ENCODE data around the gene DIS3L2. TPM values are rescaled to one million over a fixed set of nuclear protein-coding genes. Genes with fewer than 3 reads are reported as not detected.
A peak's percentile ranks its signal among the peaks of the same experiment; 100 is the strongest.

DIS3L2 gene
- total and polyA plus RNA-seq, 5 donors from 2014 or later = 10.9 to 76.9 (median 21.0) TPM

GRCh38 chr2:231975001-231975400 is 13.5 kb downstream of the DIS3L2 start:
- no peak for DNase-seq
- no peaks in the 10 kb centered on the region for H3K4me1 ChIP-seq (ENCODE audit: control insufficient read depth, insufficient read depth, low read length, poor library complexity, severe bottlenecking)
- Mint-ChIP-seq H3K27me3 (no peaks in the 10 kb centered on the region), H3K36me3 (peaks cover 9% of the 10 kb centered on the region), H3K4me3 (no peak overlapping the region), H3K9me3 (peaks cover 0 to 1% (median 0%) of the 10 kb centered on the region in 7 donors), H3K27ac (peak overlapping the region in 1 of 3 donors; percentile 56), H3K4me1 (peaks cover 7 to 17% (median 13%) of the 10 kb centered on the region in 4 donors)
- H3K36me3 ChIP-seq (ENCODE audit: control insufficient read depth, insufficient read depth, low read length) = peaks cover 7% of the 10 kb centered on the region
- no peak overlapping the region for H3K4me3 ChIP-seq (ENCODE audit: low read depth, low read length)
- H3K9me3 ChIP-seq (ENCODE audit: control insufficient read depth in 2 of 2, low read length in 2 of 2) = no peaks in the 10 kb centered on the region
- no peak overlapping the region for H3K27ac ChIP-seq (ENCODE audit: insufficient read depth, low read length, poor library complexity, severe bottlenecking)
- H3K27me3 ChIP-seq (ENCODE audit: control insufficient read depth, insufficient read depth, low read length) = no peaks in the 10 kb centered on the region
- ATAC-seq (ENCODE audit: low read depth in 2 of 2) = no peak

DNA sequence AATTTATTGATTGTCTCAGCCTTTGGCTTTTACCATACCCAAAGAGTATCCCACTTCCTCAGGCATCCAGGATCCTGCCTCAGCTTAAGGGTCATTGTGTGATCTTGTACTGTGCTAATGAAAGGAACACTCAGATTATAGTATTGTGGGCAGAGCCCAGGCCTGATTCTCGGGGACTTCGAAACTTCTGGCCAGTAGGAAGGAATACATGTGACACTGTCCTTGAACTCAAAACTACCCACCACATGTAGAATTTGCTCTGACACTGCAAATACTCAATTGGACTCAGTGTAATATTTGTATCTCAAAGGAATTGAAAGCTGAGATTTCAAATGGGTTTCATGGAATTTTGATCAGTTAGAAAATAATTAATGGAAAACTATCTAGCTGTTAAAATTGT is 15.9 kb downstream of the DIS3L2 start:
- no peak overlapping the region for H3K4me3 Mint-ChIP-seq
- peaks cover 9% of the 10 kb centered on the region for H3K36me3 Mint-ChIP-seq
- Histone ChIP-seq H3K4me1 (ENCODE audit: control insufficient read depth, insufficient read depth, low read length, poor library complexity, severe bottlenecking) (no peaks in the 10 kb centered on the region), H3K27me3 (ENCODE audit: control insufficient read depth, insufficient read depth, low read length) (no peaks in the 10 kb centered on the region), H3K4me3 (ENCODE audit: low read depth, low read length) (no peak overlapping the region), H3K9me3 (ENCODE audit: control insufficient read depth in 2 of 2, low read length in 2 of 2) (no peaks in the 10 kb centered on the region), H3K36me3 (ENCODE audit: control insufficient read depth, insufficient read depth, low read length) (peaks cover 7% of the 10 kb centered on the region), H3K27ac (ENCODE audit: insufficient read depth, low read length, poor library complexity, severe bottlenecking) (no peak overlapping the region)
- H3K27ac Mint-ChIP-seq = peak overlapping the region in 1 of 3 donors; percentile 6
- H3K9me3 Mint-ChIP-seq = peaks cover 0 to 1% (median 0%) of the 10 kb centered on the region in 7 donors
- peaks cover 13 to 21% (median 19%) of the 10 kb centered on the region in 4 donors for H3K4me1 Mint-ChIP-seq
- no peak for DNase-seq
- no peaks in the 10 kb centered on the region for H3K27me3 Mint-ChIP-seq
- ATAC-seq (ENCODE audit: low read depth in 2 of 2) = no peak

DNA sequence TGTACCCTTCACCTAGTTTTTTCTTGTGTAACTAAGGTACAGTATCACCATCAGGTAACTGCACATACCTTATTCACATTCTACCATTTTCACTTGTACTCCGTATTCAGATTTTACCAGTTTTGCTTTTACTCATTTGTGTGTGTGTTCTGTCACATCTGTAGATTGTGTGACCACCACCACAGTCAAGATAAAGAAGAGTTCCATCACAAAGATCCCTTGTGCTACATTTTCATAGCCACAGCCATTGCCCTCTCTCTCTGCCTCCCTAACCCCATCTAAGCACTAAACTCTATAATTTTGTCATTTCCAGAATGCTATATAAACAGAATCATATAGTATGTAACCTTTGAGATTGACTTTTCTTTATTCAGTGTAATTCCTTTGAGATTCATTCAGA is 23.5 kb downstream of the DIS3L2 start:
- Histone ChIP-seq H3K27ac (ENCODE audit: insufficient read depth, low read length, poor library complexity, severe bottlenecking) (no peak overlapping the region), H3K36me3 (ENCODE audit: control insufficient read depth, insufficient read depth, low read length) (no peaks in the 10 kb centered on the region), H3K4me3 (ENCODE audit: low read depth, low read length) (no peak overlapping the region), H3K27me3 (ENCODE audit: control insufficient read depth, insufficient read depth, low read length) (no peaks in the 10 kb centered on the region), H3K4me1 (ENCODE audit: control insufficient read depth, insufficient read depth, low read length, poor library complexity, severe bottlenecking) (no peaks in the 10 kb centered on the region), H3K9me3 (ENCODE audit: control insufficient read depth in 2 of 2, low read length in 2 of 2) (no peaks in the 10 kb centered on the region)
- Mint-ChIP-seq H3K27me3 (no peaks in the 10 kb centered on the region), H3K27ac (no peak overlapping the region), H3K36me3 (peaks cover 13% of the 10 kb centered on the region), H3K9me3 (no peaks in the 10 kb centered on the region), H3K4me1 (peaks cover 14 to 44% (median 37%) of the 10 kb centered on the region in 4 donors), H3K4me3 (no peak overlapping the region)
- DNase-seq (no peak), ATAC-seq (ENCODE audit: low read depth in 2 of 2) (no peak)

DNA sequence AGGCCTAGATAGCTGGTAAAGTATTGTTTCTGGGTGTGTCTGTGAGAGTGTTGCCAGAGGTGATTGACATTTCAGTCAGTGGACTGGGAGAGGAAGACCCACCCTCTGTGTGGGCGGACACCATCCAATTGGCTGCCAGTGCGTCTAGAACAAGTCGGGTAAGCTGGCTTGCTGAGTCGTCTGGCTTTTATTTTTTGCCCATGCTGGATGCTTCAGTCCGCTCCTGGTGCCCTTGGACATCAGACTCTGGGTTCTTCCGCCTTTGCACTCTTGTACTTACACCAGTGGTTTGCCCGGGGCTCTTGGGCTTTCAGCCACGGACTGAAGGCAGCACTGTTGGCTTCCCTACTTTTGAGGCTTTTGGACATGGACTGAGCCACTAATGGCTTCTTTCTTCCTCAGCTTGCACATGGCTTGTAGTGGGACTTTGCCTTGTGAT is 24.3 kb downstream of the DIS3L2 start:
- no peaks in the 10 kb centered on the region for H3K36me3 ChIP-seq (ENCODE audit: control insufficient read depth, insufficient read depth, low read length)
- no peaks in the 10 kb centered on the region for H3K9me3 ChIP-seq (ENCODE audit: control insufficient read depth in 2 of 2, low read length in 2 of 2)
- Mint-ChIP-seq H3K9me3 (no peaks in the 10 kb centered on the region), H3K4me3 (no peak overlapping the region), H3K4me1 (peaks cover 18 to 41% (median 35%) of the 10 kb centered on the region in 4 donors), H3K27ac (no peak overlapping the region), H3K36me3 (peaks cover 13% of the 10 kb centered on the region), H3K27me3 (no peaks in the 10 kb centered on the region)
- no peak overlapping the region for H3K4me3 ChIP-seq (ENCODE audit: low read depth, low read length)
- no peak for ATAC-seq (ENCODE audit: low read depth in 2 of 2)
- H3K27me3 ChIP-seq (ENCODE audit: control insufficient read depth, insufficient read depth, low read length) = no peaks in the 10 kb centered on the region
- H3K27ac ChIP-seq (ENCODE audit: insufficient read depth, low read length, poor library complexity, severe bottlenecking) = no peak overlapping the region
- no peaks in the 10 kb centered on the region for H3K4me1 ChIP-seq (ENCODE audit: control insufficient read depth, insufficient read depth, low read length, poor library complexity, severe bottlenecking)
- no peak for DNase-seq

GRCh38 chr2:231987124-231987727 is 25.7 kb downstream of the DIS3L2 start:
- H3K9me3 ChIP-seq (ENCODE audit: control insufficient read depth in 2 of 2, low read length in 2 of 2) = no peaks in the 10 kb centered on the region
- peaks cover 20% of the 10 kb centered on the region for H3K36me3 Mint-ChIP-seq
- H3K27me3 ChIP-seq (ENCODE audit: control insufficient read depth, insufficient read depth, low read length) = no peaks in the 10 kb centered on the region
- no peak overlapping the region for H3K27ac ChIP-seq (ENCODE audit: insufficient read depth, low read length, poor library complexity, severe bottlenecking)
- ATAC-seq (ENCODE audit: low read depth in 2 of 2) (no peak), DNase-seq (no peak)
- no peak overlapping the region for H3K27ac Mint-ChIP-seq
- H3K4me1 Mint-ChIP-seq = peaks cover 26 to 47% (median 34%) of the 10 kb centered on the region in 4 donors
- H3K4me1 ChIP-seq (ENCODE audit: control insufficient read depth, insufficient read depth, low read length, poor library complexity, severe bottlenecking) = no peaks in the 10 kb centered on the region
- H3K4me3 Mint-ChIP-seq = no peak overlapping the region
- H3K36me3 ChIP-seq (ENCODE audit: control insufficient read depth, insufficient read depth, low read length) = no peaks in the 10 kb centered on the region
- no peaks in the 10 kb centered on the region for H3K27me3 Mint-ChIP-seq
- no peaks in the 10 kb centered on the region for H3K9me3 Mint-ChIP-seq
- H3K4me3 ChIP-seq (ENCODE audit: low read depth, low read length) = no peak overlapping the region

DNA sequence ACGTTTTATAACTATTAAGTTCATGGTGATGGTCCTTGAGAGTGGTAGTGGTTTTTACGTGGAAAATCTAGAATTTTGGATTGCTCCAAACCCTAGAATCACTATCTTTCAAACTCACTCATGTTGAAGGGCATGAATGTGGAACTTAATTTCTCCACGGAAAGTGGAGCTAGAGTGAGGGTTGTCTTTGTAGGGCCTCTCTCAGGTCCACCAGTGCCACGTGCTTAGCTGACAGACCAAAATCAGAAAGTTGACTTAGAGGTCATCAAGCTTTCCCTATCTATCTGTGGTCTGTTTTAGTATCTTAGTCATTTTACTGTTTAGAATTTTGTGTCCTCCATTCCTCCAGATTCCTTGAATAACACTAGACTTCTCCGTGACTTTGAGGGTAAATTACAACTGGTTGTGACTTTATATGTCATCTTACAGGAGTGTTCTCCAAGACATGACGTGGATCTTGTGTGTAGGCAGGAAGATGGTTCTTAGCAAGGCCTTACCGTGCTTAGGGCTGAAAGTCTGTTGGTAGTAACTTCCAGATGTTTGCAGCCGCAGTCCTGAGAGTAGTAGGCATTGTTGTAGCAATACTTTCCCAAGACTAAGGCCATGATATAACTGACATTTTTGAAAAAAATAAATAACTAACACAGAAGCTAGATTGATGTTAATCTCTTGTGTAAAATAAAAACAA is 26.8 kb downstream of the DIS3L2 start:
- H3K4me1 Mint-ChIP-seq = peaks cover 27 to 52% (median 38%) of the 10 kb centered on the region in 4 donors
- no peaks in the 10 kb centered on the region for H3K4me1 ChIP-seq (ENCODE audit: control insufficient read depth, insufficient read depth, low read length, poor library complexity, severe bottlenecking)
- no peak overlapping the region for H3K4me3 Mint-ChIP-seq
- no peaks in the 10 kb centered on the region for H3K27me3 ChIP-seq (ENCODE audit: control insufficient read depth, insufficient read depth, low read length)
- H3K36me3 ChIP-seq (ENCODE audit: control insufficient read depth, insufficient read depth, low read length) = no peaks in the 10 kb centered on the region
- no peak for ATAC-seq (ENCODE audit: low read depth in 2 of 2)
- H3K27ac Mint-ChIP-seq = peak overlapping the region in 1 of 3 donors; percentile 57
- H3K4me3 ChIP-seq (ENCODE audit: low read depth, low read length) = no peak overlapping the region
- no peak for DNase-seq
- no peak overlapping the region for H3K27ac ChIP-seq (ENCODE audit: insufficient read depth, low read length, poor library complexity, severe bottlenecking)
- H3K36me3 Mint-ChIP-seq = peaks cover 23% of the 10 kb centered on the region
- H3K9me3 ChIP-seq (ENCODE audit: control insufficient read depth in 2 of 2, low read length in 2 of 2) = no peaks in the 10 kb centered on the region
- H3K9me3 Mint-ChIP-seq = no peaks in the 10 kb centered on the region
- H3K27me3 Mint-ChIP-seq = no peaks in the 10 kb centered on the region

DNA sequence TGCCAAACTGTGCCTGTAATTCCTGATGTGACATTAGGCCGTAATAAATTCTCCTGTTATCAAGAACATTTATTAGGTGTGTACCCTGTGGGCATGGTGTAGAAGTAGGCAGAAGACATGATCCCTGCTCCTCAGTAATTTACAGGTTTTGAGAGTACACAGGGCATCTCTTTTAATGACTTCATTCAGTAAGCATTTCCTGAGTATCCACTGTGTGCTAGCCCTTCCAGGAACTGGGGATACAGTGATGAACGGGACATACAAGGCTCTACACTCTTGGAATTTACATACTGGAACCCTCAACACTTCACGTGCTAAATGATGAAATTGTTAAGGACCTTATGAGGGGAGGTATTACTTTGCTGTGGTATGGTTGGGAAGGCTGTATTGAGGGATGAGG is 30.2 kb downstream of the DIS3L2 start:
- Mint-ChIP-seq H3K4me1 (peaks cover 23 to 61% (median 51%) of the 10 kb centered on the region in 4 donors), H3K4me3 (no peak overlapping the region)

DNA sequence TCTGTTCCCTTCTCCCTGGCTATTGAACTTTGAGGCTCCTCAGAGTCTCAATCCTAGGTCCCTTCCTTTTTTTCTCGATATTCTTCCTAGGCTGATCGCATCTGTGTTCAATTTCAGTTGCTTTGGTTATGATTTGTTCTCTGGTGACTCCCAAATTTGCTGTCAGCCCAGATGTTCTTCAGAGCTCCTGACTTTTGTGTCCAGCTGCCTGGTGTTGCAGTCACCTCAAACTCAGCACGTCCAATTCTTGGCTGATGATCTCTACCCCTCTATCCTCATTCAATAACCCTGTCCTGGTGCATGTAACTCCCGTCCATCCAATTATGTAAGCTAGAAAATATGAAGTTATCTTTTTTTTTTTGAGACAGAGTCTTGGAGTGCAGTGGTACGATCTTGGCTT is 31.4 kb downstream of the DIS3L2 start:
- Histone ChIP-seq H3K27me3 (ENCODE audit: control insufficient read depth, insufficient read depth, low read length) (no peaks in the 10 kb centered on the region), H3K36me3 (ENCODE audit: control insufficient read depth, insufficient read depth, low read length) (no peaks in the 10 kb centered on the region), H3K4me1 (ENCODE audit: control insufficient read depth, insufficient read depth, low read length, poor library complexity, severe bottlenecking) (no peaks in the 10 kb centered on the region), H3K9me3 (ENCODE audit: control insufficient read depth in 2 of 2, low read length in 2 of 2) (no peaks in the 10 kb centered on the region), H3K27ac (ENCODE audit: insufficient read depth, low read length, poor library complexity, severe bottlenecking) (no peak overlapping the region), H3K4me3 (ENCODE audit: low read depth, low read length) (no peak overlapping the region)
- DNase-seq = no peak
- Mint-ChIP-seq H3K4me1 (peaks cover 22 to 62% (median 54%) of the 10 kb centered on the region in 4 donors), H3K36me3 (peaks cover 19% of the 10 kb centered on the region), H3K4me3 (no peak overlapping the region), H3K27me3 (no peaks in the 10 kb centered on the region), H3K27ac (no peak overlapping the region), H3K9me3 (no peaks in the 10 kb centered on the region)
- no peak for ATAC-seq (ENCODE audit: low read depth in 2 of 2)

More for the DNA sequence above, 30.2 kb downstream of the DIS3L2 start:
- ATAC-seq (ENCODE audit: low read depth in 2 of 2) (no peak), DNase-seq (no peak)
- Mint-ChIP-seq H3K27me3 (no peaks in the 10 kb centered on the region), H3K9me3 (no peaks in the 10 kb centered on the region), H3K27ac (no peak overlapping the region), H3K36me3 (peaks cover 19% of the 10 kb centered on the region)
- no peaks in the 10 kb centered on the region for H3K4me1 ChIP-seq (ENCODE audit: control insufficient read depth, insufficient read depth, low read length, poor library complexity, severe bottlenecking)
- no peaks in the 10 kb centered on the region for H3K27me3 ChIP-seq (ENCODE audit: control insufficient read depth, insufficient read depth, low read length)
- H3K36me3 ChIP-seq (ENCODE audit: control insufficient read depth, insufficient read depth, low read length) = no peaks in the 10 kb centered on the region
- H3K9me3 ChIP-seq (ENCODE audit: control insufficient read depth in 2 of 2, low read length in 2 of 2) = no peaks in the 10 kb centered on the region
- H3K4me3 ChIP-seq (ENCODE audit: low read depth, low read length) = no peak overlapping the region
- no peak overlapping the region for H3K27ac ChIP-seq (ENCODE audit: insufficient read depth, low read length, poor library complexity, severe bottlenecking)

Data from CD4-positive, CD25-positive, alpha-beta regulatory T cell (primary cell).